SK-N-SH (cell line): ENCODE results near the gene SCAMP5. TPM values are rescaled to one million over a fixed set of nuclear protein-coding genes. Genes with fewer than 3 reads are reported as not detected.

Experiments used
- CTCF ChIA-PET: fragments of 300-600, 350-600 bp; formaldehyde crosslinking; extraction: SDS; loops from one replicate; lab custom pipeline; 2021; lab: Yijun Ruan, JAX
- POLR2A ChIA-PET: fragments of 350-600 bp; sonication (Branson Sonifier 250); formaldehyde crosslinking; extraction: SDS; loops from one replicate; lab custom pipeline; 2020; ENCODE audit warnings: antibody characterized with exemption, inconsistent platforms; lab: Yijun Ruan, JAX
- DNase-seq: peaks from one replicate; pipeline ENCODE4 v3.0.0; 2012
- H2AFZ ChIP-seq: fragments of 200-600 bp; sonication (generic); 2 replicates; pipeline ENCODE4 v1.8.1; 2016; ENCODE audit warnings: antibody characterized with exemption, mild to moderate bottlenecking, low read depth
- H3F3A ChIP-seq: fragments of 200-600 bp; sonication (generic); replicated peaks from 2 replicates; pipeline ENCODE3; 2016; ENCODE audit warnings: antibody characterized with exemption, mild to moderate bottlenecking; ENCODE audit not compliant: insufficient read depth
- H3K27ac ChIP-seq, 2 experiments: fragments of 200-500 bp in 1 of 2; fragments of 200-600 bp in 1 of 2; sonication (Bioruptor generic) in 1 of 2; sonication (generic), shearing (Covaris generic) in 1 of 2; 2 replicates each; pipeline versions ENCODE4 v1.5.1 to v1.6.1; 2014 to 2016; ENCODE audit warnings: low read depth in 2 of 2, inconsistent platforms in 1 of 2, low read length in 1 of 2, mild to moderate bottlenecking in 1 of 2, mixed read lengths in 1 of 2
- H3K27me3 ChIP-seq: fragments of 200-600 bp; sonication (generic), shearing (Covaris generic); 2 replicates; pipeline ENCODE4 v1.6.1; 2016; ENCODE audit warnings: mixed run types; ENCODE audit not compliant: insufficient read depth
- H3K36me3 ChIP-seq, 2 experiments: fragments of 200-500 bp in 1 of 2; fragments of 200-600 bp in 1 of 2; sonication (Bioruptor generic) in 1 of 2; sonication (generic) in 1 of 2; replicated peaks in 1 of 2; 2 replicates each; pipeline versions ENCODE3 to v1.5.1; 2014 to 2016; ENCODE audit warnings: low read length in 1 of 2, mild to moderate bottlenecking in 1 of 2; ENCODE audit not compliant: insufficient read depth in 2 of 2, control insufficient read depth in 1 of 2
- H3K4me1 ChIP-seq, 2 experiments: fragments of 200-500 bp in 1 of 2; fragments of 200-600 bp in 1 of 2; sonication (Bioruptor generic) in 1 of 2; sonication (generic), shearing (Covaris generic) in 1 of 2; 2 replicates each; pipeline versions ENCODE4 v1.5.1 to v1.6.1; 2014 to 2016; ENCODE audit warnings: low read depth in 1 of 2, low read length in 1 of 2, mixed run types in 1 of 2; ENCODE audit not compliant: insufficient read depth in 2 of 2, control insufficient read depth in 1 of 2
- H3K4me2 ChIP-seq: fragments of 200-600 bp; sonication (generic), shearing (Covaris generic); 2 replicates; pipeline ENCODE4 v1.6.1; 2017; ENCODE audit warnings: mixed run types
- H3K4me3 ChIP-seq, 2 experiments: fragments of 200-500 bp in 1 of 2; fragments of 200-600 bp in 1 of 2; sonication (Bioruptor generic) in 1 of 2; sonication (generic), shearing (Covaris generic) in 1 of 2; 2 replicates each; pipeline versions ENCODE4 v1.5.1 to v1.8.1; 2014 to 2016; ENCODE audit warnings: low read depth in 2 of 2, inconsistent platforms in 1 of 2, low read length in 1 of 2, mild to moderate bottlenecking in 1 of 2, mixed read lengths in 1 of 2, moderate library complexity in 1 of 2
- H3K79me2 ChIP-seq: fragments of 200-600 bp; sonication (generic); 2 replicates; pipeline ENCODE4 v1.8.1; 2017; ENCODE audit warnings: mild to moderate bottlenecking; ENCODE audit not compliant: insufficient read depth
- H3K9ac ChIP-seq: fragments of 200-600 bp; sonication (generic); 2 replicates; pipeline ENCODE4 v1.6.1; 2017; ENCODE audit warnings: mixed run types
- H3K9me2 ChIP-seq: fragments of 200-600 bp; sonication (generic); 2 replicates; pipeline ENCODE4 v1.6.1; 2017; ENCODE audit warnings: mixed run types
- H3K9me3 ChIP-seq: fragments of 200-600 bp; sonication (generic); 2 replicates; pipeline ENCODE4 v1.6.1; 2017; ENCODE audit warnings: mixed run types, mild to moderate bottlenecking, moderate library complexity
- H4K20me1 ChIP-seq: fragments of 200-600 bp; sonication (generic); 2 replicates; pipeline ENCODE4 v1.6.1; 2017; ENCODE audit warnings: mild to moderate bottlenecking, mixed run types; ENCODE audit not compliant: insufficient read depth
- CTCF ChIP-seq: fragments of 200-600 bp; sonication (generic); IDR thresholded peaks from 2 replicates; pipeline ENCODE4 v1.6.1; 2017; ENCODE audit warnings: antibody characterized with exemption, mild to moderate bottlenecking, moderate library complexity
- EZH2phosphoT487 ChIP-seq: fragments of 200-600 bp; sonication (generic); IDR thresholded peaks from 2 replicates; pipeline ENCODE4 v1.6.1; 2017; ENCODE audit warnings: low read depth, mixed run types, mild to moderate bottlenecking, antibody characterized with exemption, moderate library complexity, borderline replicate concordance
- FOXJ3 ChIP-seq: sonication (generic); formaldehyde crosslinking; IDR thresholded peaks from 2 replicates; pipeline ENCODE4 v1.5.1; 2020; ENCODE audit warnings: mild to moderate bottlenecking, missing genetic modification reagents
- JUND ChIP-seq: IDR thresholded peaks from 2 replicates; pipeline ENCODE4 v1.4.0; 2012
- MXI1 ChIP-seq: IDR thresholded peaks from 2 replicates; pipeline ENCODE4 v1.6.1; 2012; ENCODE audit warnings: mild to moderate bottlenecking, low read depth, low read length, improper control_type of control experiment
- NFIC ChIP-seq: IDR thresholded peaks from 2 replicates; pipeline ENCODE4 v1.4.0; 2012; ENCODE audit warnings: borderline replicate concordance
- POLR2AphosphoS5 ChIP-seq: IDR thresholded peaks from 2 replicates; pipeline ENCODE4 v1.6.1; 2012; ENCODE audit warnings: low read depth, low read length
- RAD21 ChIP-seq: IDR thresholded peaks from 2 replicates; pipeline ENCODE4 v1.6.1; 2012; ENCODE audit warnings: mild to moderate bottlenecking, low read length
- RXRA ChIP-seq: IDR thresholded peaks from 2 replicates; pipeline ENCODE4 v1.4.0; 2012; ENCODE audit warnings: low read depth, mild to moderate bottlenecking, borderline replicate concordance
- SIN3A ChIP-seq: IDR thresholded peaks from 2 replicates; pipeline ENCODE4 v1.6.1; 2012; ENCODE audit warnings: low read depth, mild to moderate bottlenecking, low read length, moderate library complexity, borderline replicate concordance
- TEAD4 ChIP-seq: IDR thresholded peaks from 2 replicates; pipeline ENCODE4 v1.4.0; 2012; ENCODE audit warnings: mild to moderate bottlenecking, borderline replicate concordance; ENCODE audit not compliant: insufficient read depth
- USF1 ChIP-seq: IDR thresholded peaks from 2 replicates; pipeline ENCODE4 v1.4.0; 2012; ENCODE audit warnings: low read depth, borderline replicate concordance
- USF2 ChIP-seq: fragments of 150-350 bp; IDR thresholded peaks from 2 replicates; pipeline ENCODE4 v1.6.1; 2017; ENCODE audit warnings: antibody characterized with exemption, low read length, low read depth, borderline replicate concordance
- WGBS: methylation state at CpG from one replicate; pipeline ENCODE4 v1.1.6; 2017; ENCODE audit warnings: low lambda C conversion rate; 5-methylcytosine and 5-hydroxymethylcytosine counted together
- polyA plus RNA-seq, 3 experiments: library from polyadenylated mRNA; depleted of rRNA; stranded (reverse); fragments of >200 nt; gene quantifications; 2 replicates each; pipeline ENCODE4 v1.2.3, GENCODE V29; 2012
- TF ChIP-seq, protein P1 (sequence below): IDR thresholded peaks from 2 replicates; pipeline ENCODE4 v1.4.0; 2012; ENCODE audit warnings: low read depth, borderline replicate concordance
- TF ChIP-seq, protein P2 (sequence below): fragments of 150-350 bp; IDR thresholded peaks from 2 replicates; pipeline ENCODE4 v1.6.1; 2016; ENCODE audit warnings: mild to moderate bottlenecking, low read depth, low read length

The SCAMP5 gene
- polyA plus RNA-seq, 1 of the 3 experiments (the other 2 are of a cell fraction) = 27.9 TPM

DNA sequence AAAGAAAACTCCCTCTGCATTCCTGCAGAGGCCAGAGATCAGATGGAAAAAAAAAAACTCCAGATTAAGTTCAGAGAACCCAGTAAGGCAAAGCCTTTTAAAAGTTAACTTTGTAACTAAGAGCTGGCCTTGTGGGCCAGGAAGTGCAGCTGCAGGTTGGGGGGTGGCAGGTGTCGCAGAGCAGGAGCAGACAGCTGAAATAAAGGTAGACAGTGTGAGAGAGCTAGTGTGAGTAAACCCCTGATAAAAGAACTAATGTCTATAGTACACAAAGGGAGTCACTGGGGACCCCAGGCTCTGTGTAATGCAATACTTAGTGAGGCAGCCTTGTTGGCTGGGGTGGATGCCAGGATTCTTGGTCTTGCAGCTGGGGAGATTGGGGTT lies 70.1 kb downstream of the SCAMP5 start:
- no peaks in the 10 kb centered on the region for H3K27me3 ChIP-seq
- no peaks in the 10 kb centered on the region for H4K20me1 ChIP-seq
- POLR2A ChIA-PET = no interaction called here
- DNase-seq = no peak
- no peak for TF ChIP-seq MXI1
- no peak for TF ChIP-seq JUND
- TF ChIP-seq FOXJ3 (CRISPR knock-in tag) = no peak
- no peak for TF ChIP-seq CTCF
- TF ChIP-seq, protein P1, sequence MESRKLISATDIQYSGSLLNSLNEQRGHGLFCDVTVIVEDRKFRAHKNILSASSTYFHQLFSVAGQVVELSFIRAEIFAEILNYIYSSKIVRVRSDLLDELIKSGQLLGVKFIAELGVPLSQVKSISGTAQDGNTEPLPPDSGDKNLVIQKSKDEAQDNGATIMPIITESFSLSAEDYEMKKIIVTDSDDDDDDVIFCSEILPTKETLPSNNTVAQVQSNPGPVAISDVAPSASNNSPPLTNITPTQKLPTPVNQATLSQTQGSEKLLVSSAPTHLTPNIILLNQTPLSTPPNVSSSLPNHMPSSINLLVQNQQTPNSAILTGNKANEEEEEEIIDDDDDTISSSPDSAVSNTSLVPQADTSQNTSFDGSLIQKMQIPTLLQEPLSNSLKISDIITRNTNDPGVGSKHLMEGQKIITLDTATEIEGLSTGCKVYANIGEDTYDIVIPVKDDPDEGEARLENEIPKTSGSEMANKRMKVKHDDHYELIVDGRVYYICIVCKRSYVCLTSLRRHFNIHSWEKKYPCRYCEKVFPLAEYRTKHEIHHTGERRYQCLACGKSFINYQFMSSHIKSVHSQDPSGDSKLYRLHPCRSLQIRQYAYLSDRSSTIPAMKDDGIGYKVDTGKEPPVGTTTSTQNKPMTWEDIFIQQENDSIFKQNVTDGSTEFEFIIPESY = no peak
- 100% methylated on average over 1 of the region's 1 CpG for WGBS
- no peak overlapping the region for H3K9ac ChIP-seq
- no peaks in the 10 kb centered on the region for H3K9me2 ChIP-seq
- no peak overlapping the region for H3K4me3 ChIP-seq
- H2AFZ ChIP-seq = no peak overlapping the region
- H3K79me2 ChIP-seq = no peaks in the 10 kb centered on the region
- no peak overlapping the region for H3K4me2 ChIP-seq
- CTCF ChIA-PET = interaction anchor here (0.7 to 1.4 kb wide), 2 partner anchors 36 to 139 kb away, joined by 3 to 6 read pairs; no protein-coding TSS in a partner anchor
- H3K27ac ChIP-seq = no peak overlapping the region
- H3K36me3 ChIP-seq = no peaks in the 10 kb centered on the region
- peaks cover 3 to 5% of the 10 kb centered on the region in 2 experiments; a peak in 2 of 4 replicates for H3K4me1 ChIP-seq
- peaks cover 2% of the 10 kb centered on the region for H3F3A ChIP-seq
- H3K9me3 ChIP-seq = no peaks in the 10 kb centered on the region

GRCh38 chr15:75065851-75066509 lies 70.6 kb downstream of the SCAMP5 start:
- H3K79me2 ChIP-seq = no peaks in the 10 kb centered on the region
- H3K4me1 ChIP-seq = peaks cover 3 to 5% of the 10 kb centered on the region in 2 experiments; a peak in 2 of 4 replicates
- H3K4me3 ChIP-seq = no peak overlapping the region
- 84% methylated on average over 6 of the region's 6 CpGs for WGBS
- POLR2A ChIA-PET = interaction anchor here (0.6 to 0.9 kb wide), 2 partner anchors 8 to 167 kb away, joined by 3 to 5 read pairs; no protein-coding TSS in a partner anchor
- no peak overlapping the region for H3K27ac ChIP-seq
- no peak overlapping the region for H3K4me2 ChIP-seq
- CTCF ChIA-PET = interaction anchor here (0.7 to 1.4 kb wide), 2 partner anchors 37 to 138 kb away, joined by 3 to 6 read pairs; no protein-coding TSS in a partner anchor
- peaks cover 2% of the 10 kb centered on the region for H3F3A ChIP-seq
- DNase-seq = no peak
- H2AFZ ChIP-seq = no peak overlapping the region
- H3K36me3 ChIP-seq = no peaks in the 10 kb centered on the region
- no peaks in the 10 kb centered on the region for H3K27me3 ChIP-seq
- H3K9me3 ChIP-seq = no peaks in the 10 kb centered on the region
- H3K9ac ChIP-seq = no peak overlapping the region
- H3K9me2 ChIP-seq = no peaks in the 10 kb centered on the region
- H4K20me1 ChIP-seq = no peaks in the 10 kb centered on the region
- TF ChIP-seq FOXJ3 (CRISPR knock-in tag) (no peak), RAD21 (no peak), USF2 (no peak), POLR2AphosphoS5 (no peak), RXRA (no peak), NFIC (no peak), SIN3A (no peak), USF1 (no peak), TEAD4 (no peak), EZH2phosphoT487 (no peak), MXI1 (no peak)
- TF ChIP-seq, protein P2, sequence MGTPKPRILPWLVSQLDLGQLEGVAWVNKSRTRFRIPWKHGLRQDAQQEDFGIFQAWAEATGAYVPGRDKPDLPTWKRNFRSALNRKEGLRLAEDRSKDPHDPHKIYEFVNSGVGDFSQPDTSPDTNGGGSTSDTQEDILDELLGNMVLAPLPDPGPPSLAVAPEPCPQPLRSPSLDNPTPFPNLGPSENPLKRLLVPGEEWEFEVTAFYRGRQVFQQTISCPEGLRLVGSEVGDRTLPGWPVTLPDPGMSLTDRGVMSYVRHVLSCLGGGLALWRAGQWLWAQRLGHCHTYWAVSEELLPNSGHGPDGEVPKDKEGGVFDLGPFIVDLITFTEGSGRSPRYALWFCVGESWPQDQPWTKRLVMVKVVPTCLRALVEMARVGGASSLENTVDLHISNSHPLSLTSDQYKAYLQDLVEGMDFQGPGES = no peak
- TF ChIP-seq, protein P1 = no peak
